Endothelial cell of umbilical vein (primary cell): ENCODE results near the gene KLHL5. TPM values are rescaled to one million over a fixed set of nuclear protein-coding genes. Genes with fewer than 3 reads are reported as not detected.

Experiments used
- BruUV-seq: library from RNA; stranded (reverse); fragments of 400-500 nt; replicated peaks from 2 replicates; lab custom pipeline; 2021; lab: Mats Ljungman, UMichigan
- CTCF ChIA-PET: fragments of 300-600, 350-600 bp; sonication (Branson Sonifier 250); formaldehyde crosslinking; loops from one replicate; lab custom pipeline; 2021; ENCODE audit warnings: antibody characterized with exemption, inconsistent platforms; lab: Charles Lee
- POLR2A ChIA-PET: fragments of 300-600, 350-600 bp; sonication (Branson Sonifier 250); formaldehyde crosslinking; loops from one replicate; lab custom pipeline; 2021; ENCODE audit warnings: antibody characterized with exemption, inconsistent platforms; lab: Charles Lee
- DNase-seq: peaks from one replicate; pipeline ENCODE4 v3.0.0-alpha.2; 2011; ENCODE audit warnings: low read depth, low spot score
- FAIRE-seq: peaks from 2 replicates; lab custom pipeline; 2011; peaks lifted over from hg19 to GRCh38; lab: Jason Lieb, UNC
- H2AFZ ChIP-seq: 2 replicates; pipeline ENCODE4 v1.6.0; 2012; ENCODE audit warnings: low read depth, low read length, control low read depth, inconsistent platforms
- H3K27ac ChIP-seq: 2 replicates; pipeline ENCODE4 v1.5.1; 2011; ENCODE audit warnings: low read depth, mild to moderate bottlenecking, control low read depth, low read length, moderate library complexity; ENCODE audit not compliant: insufficient read depth
- H3K27me3 ChIP-seq, 2 experiments: 2 replicates each; pipeline versions ENCODE4 v1.6.0 to v1.6.1; 2011; ENCODE audit warnings: low read length in 2 of 2, mixed read lengths in 1 of 2; ENCODE audit not compliant: control insufficient read depth in 2 of 2, insufficient read depth in 2 of 2
- H3K36me3 ChIP-seq, 2 experiments: 2 replicates in 1 of 2; 3 replicates in 1 of 2; pipeline ENCODE4 v1.5.1; 2011; ENCODE audit warnings: low read length in 2 of 2, mild to moderate bottlenecking in 1 of 2, moderate library complexity in 1 of 2; ENCODE audit not compliant: control insufficient read depth in 2 of 2, insufficient read depth in 2 of 2; ENCODE audit errors: extremely low read depth in 1 of 2
- H3K4me1 ChIP-seq: 3 replicates; pipeline ENCODE4 v1.5.1; 2011; ENCODE audit warnings: mild to moderate bottlenecking, low read length; ENCODE audit not compliant: control insufficient read depth, insufficient read depth; ENCODE audit errors: extremely low read depth
- H3K4me2 ChIP-seq: 2 replicates; pipeline ENCODE4 v1.6.1; 2011; ENCODE audit warnings: low read length, control low read depth, mixed read lengths; ENCODE audit not compliant: insufficient read depth
- H3K4me3 ChIP-seq, 3 experiments: fragments of 200-600 bp in 1 of 3; sonication (generic), shearing (Covaris generic) in 1 of 3; replicated peaks in 1 of 3; 2 replicates each; pipeline ENCODE4 v1.5.1; 2011 to 2016; ENCODE audit warnings: control low read depth in 3 of 3, low read length in 3 of 3, mild to moderate bottlenecking in 2 of 3, inconsistent platforms in 1 of 3, low read depth in 1 of 3, moderate library complexity in 1 of 3; ENCODE audit not compliant: insufficient read depth in 1 of 3
- H3K79me2 ChIP-seq: 2 replicates; pipeline ENCODE4 v1.6.0; 2012; ENCODE audit warnings: low read length, inconsistent platforms; ENCODE audit not compliant: control insufficient read depth, insufficient read depth
- H3K9ac ChIP-seq: replicated peaks from 2 replicates; pipeline ENCODE3; 2011; ENCODE audit warnings: low read length, control low read depth; ENCODE audit not compliant: insufficient read depth; ENCODE audit errors: extremely low read depth
- H3K9me1 ChIP-seq: replicated peaks from 3 replicates; pipeline ENCODE4 v1.6.0; 2011; ENCODE audit warnings: mild to moderate bottlenecking, low read length; ENCODE audit not compliant: control insufficient read depth, insufficient read depth; ENCODE audit errors: extremely low read depth
- H3K9me3 ChIP-seq: replicated peaks from 2 replicates; pipeline ENCODE4 v1.5.1; 2012; ENCODE audit warnings: low read length, inconsistent platforms; ENCODE audit not compliant: control insufficient read depth, insufficient read depth
- H4K20me1 ChIP-seq: replicated peaks from 2 replicates; pipeline ENCODE3; 2011; ENCODE audit warnings: mild to moderate bottlenecking, low read length; ENCODE audit not compliant: control insufficient read depth, insufficient read depth; ENCODE audit errors: extremely low read depth
- CTCF ChIP-seq, 2 donors: IDR thresholded peaks; 1 replicate in 1 of 2; 2 replicates in 1 of 2; pipeline ENCODE4 v1.5.1; 2011; ENCODE audit warnings: low read length in 2 of 2, mild to moderate bottlenecking in 2 of 2, moderate library complexity in 2 of 2, control low read depth in 1 of 2, inconsistent platforms in 1 of 2, low read depth in 1 of 2; ENCODE audit not compliant: insufficient read depth in 1 of 2; ENCODE audit errors: extremely low read depth in 1 of 2
- EZH2 ChIP-seq: IDR thresholded peaks from 2 replicates; pipeline ENCODE4 v1.6.1; 2012; ENCODE audit warnings: borderline replicate concordance, low read depth, mild to moderate bottlenecking, moderate library complexity, low read length, inconsistent platforms; ENCODE audit not compliant: severe bottlenecking
- FOS ChIP-seq: IDR thresholded peaks from 2 replicates; pipeline ENCODE4 v1.6.1; 2011; ENCODE audit warnings: mild to moderate bottlenecking, low read length, moderate library complexity, borderline replicate concordance; ENCODE audit not compliant: insufficient read depth
- GATA2 ChIP-seq: IDR thresholded peaks from 2 replicates; pipeline ENCODE4 v1.7.0; 2011; ENCODE audit warnings: low read depth, mild to moderate bottlenecking, moderate library complexity, mixed read lengths, low read length; ENCODE audit not compliant: insufficient read length, insufficient read depth
- JUN ChIP-seq: IDR thresholded peaks from 2 replicates; pipeline ENCODE4 v1.6.1; 2011; ENCODE audit warnings: borderline replicate concordance, low read depth; ENCODE audit not compliant: insufficient read length, insufficient read depth
- MYC ChIP-seq: IDR thresholded peaks from one replicate; pipeline ENCODE4 v1.6.1; 2011; ENCODE audit warnings: mild to moderate bottlenecking, low read depth, low read length
- POLR2A ChIP-seq: IDR thresholded peaks from 2 replicates; pipeline ENCODE4 v1.6.1; 2012; ENCODE audit warnings: low read depth, mild to moderate bottlenecking, control low read depth, low read length
- POLR2AphosphoS5 ChIP-seq: IDR thresholded peaks from 2 replicates; pipeline ENCODE4 v1.6.1; 2012; ENCODE audit warnings: low read depth, mild to moderate bottlenecking, control low read depth, low read length, moderate library complexity; ENCODE audit not compliant: insufficient read depth
- dilution Hi-C: fragments of 300-500 bp; cut with MboI; formaldehyde crosslinking; loops from one replicate; pipeline ENCODE4 v1.15.0; 2019; ENCODE audit warnings: low sequenced_read_pairs; ENCODE audit not compliant: extremely low pct_ligation_motif_present
- intact Hi-C: fragments of 100-400 bp; cut with micrococcal nuclease; formaldehyde crosslinking; loops from one replicate; pipeline ENCODE4 v1.10.0; 2022
- polyA plus RNA-seq, 4 experiments: library from polyadenylated mRNA; depleted of rRNA in 3 of 4; stranded (reverse) in 3 of 4; unstranded in 1 of 4; fragments of >200 nt; gene quantifications; 2 replicates each; pipeline versions ENCODE4 v1.2.1 to v1.2.3, GENCODE V29; 2011 to 2012; ENCODE audit warnings: missing spikeins in 1 of 4
- total RNA-seq: library from RNA; stranded (reverse); gene quantifications from 2 replicates; pipeline ENCODE4 v1.2.3, GENCODE V29; 2021
- TF ChIP-seq, protein P1 (sequence below): IDR thresholded peaks from 2 replicates; pipeline ENCODE4 v1.6.1; 2011; ENCODE audit not compliant: insufficient read depth, insufficient read length

The KLHL5 gene
- total and polyA plus RNA-seq, 2 donors (not counting 3 experiments of a cell fraction or from before 2014, with no cell fraction given) = 32.2 to 54.6 TPM

- Histone ChIP-seq H3K4me3 (no peak overlapping the region), H3K36me3 (no peaks in the 10 kb centered on the region), H3K9ac (no peak overlapping the region), H3K4me1 (no peaks in the 10 kb centered on the region), H3K4me2 (no peak overlapping the region), H3K9me1 (no peaks in the 10 kb centered on the region), H4K20me1 (no peaks in the 10 kb centered on the region), H2AFZ (no peak overlapping the region), H3K27ac (no peak overlapping the region), H3K79me2 (peaks cover 48% of the 10 kb centered on the region), H3K9me3 (no peaks in the 10 kb centered on the region), H3K27me3 (no peaks in the 10 kb centered on the region)
- no peak for TF ChIP-seq GATA2
- TF ChIP-seq JUN = no peak
- TF ChIP-seq MYC = no peak
- TF ChIP-seq POLR2AphosphoS5 = no peak
- no peak for TF ChIP-seq CTCF (IDR thresholded peaks at IDR 0.05; ENCODE audit: extremely low read depth in 1 of 2, insufficient read depth in 1 of 2, low read depth in 1 of 2, low read length in 2 of 2)
- TF ChIP-seq EZH2 = no peak
- no peak for TF ChIP-seq POLR2A
- no peak for TF ChIP-seq FOS
- TF ChIP-seq, protein P1, sequence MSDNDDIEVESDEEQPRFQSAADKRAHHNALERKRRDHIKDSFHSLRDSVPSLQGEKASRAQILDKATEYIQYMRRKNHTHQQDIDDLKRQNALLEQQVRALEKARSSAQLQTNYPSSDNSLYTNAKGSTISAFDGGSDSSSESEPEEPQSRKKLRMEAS = no peak
- FAIRE-seq (no peak), DNase-seq (no peak)
- no TSS peak for BruUV-seq
- dilution Hi-C loops = no loop called here
- intact Hi-C loops = no loop called here
- CTCF ChIA-PET = interaction anchor here (1.5 kb wide), 1 partner anchor 10 kb away, joined by 4 read pairs; no protein-coding TSS in a partner anchor
- POLR2A ChIA-PET = no interaction called here
These were observed 7.5 kb upstream of the KLHL5 start for GRCh38 chr4:39054497-39054896.
